ENCODE results near the gene FAAP20.

Gene FAAP20

DNA sequence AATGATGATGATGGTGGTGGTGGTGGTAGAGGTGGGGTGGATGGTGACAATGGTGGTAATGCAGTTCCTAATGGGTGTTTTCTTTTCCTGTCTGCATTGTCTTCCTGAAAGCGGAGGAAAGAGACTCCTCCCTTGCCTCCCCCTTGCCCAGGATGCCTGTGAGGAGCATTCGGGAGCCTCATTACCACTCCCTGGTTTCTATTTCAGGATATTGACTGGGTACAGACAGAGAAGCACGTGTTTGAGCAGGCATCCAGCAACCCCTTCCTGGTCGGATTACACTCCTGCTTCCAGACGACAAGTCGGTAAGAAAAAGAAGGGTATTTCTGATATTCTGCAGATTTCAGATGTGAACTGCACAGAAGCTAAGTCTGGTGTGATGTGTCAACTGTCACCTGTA is 38.8 kb downstream of the FAAP20 start:
- Histone ChIP-seq H3K79me2 (ENCODE audit: insufficient read depth, low read length) (no peaks in the 10 kb centered on the region), H3K4me1 (ENCODE audit: insufficient read depth, low read length, poor library complexity, severe bottlenecking) (peaks cover 8% of the 10 kb centered on the region), H3K9me2 (replicated peaks; ENCODE audit: low read depth, low read length) (no peaks in the 10 kb centered on the region), H3K9me3 (ENCODE audit: insufficient read depth, low read depth, low read length) (no peaks in the 10 kb centered on the region), H3F3A (ENCODE audit: low read depth) (no peaks in the 10 kb centered on the region; the same call in 1 of the 2 replicates), H4K20me1 (ENCODE audit: insufficient read depth, low read length, poor library complexity, severe bottlenecking) (no peaks in the 10 kb centered on the region), H3K4me3 (ENCODE audit: low read length, poor library complexity, severe bottlenecking) (no peak overlapping the region), H3K27me3 (ENCODE audit: insufficient read depth, low read length, poor library complexity, severe bottlenecking) (no peaks in the 10 kb centered on the region), H3K4me2 (ENCODE audit: low read depth, low read length, poor library complexity, severe bottlenecking) (no peak overlapping the region), H2AFZ (ENCODE audit: low read length) (no peak overlapping the region), H3K9ac (ENCODE audit: low read depth, low read length, poor library complexity, severe bottlenecking) (no peak overlapping the region), H3K36me3 (ENCODE audit: insufficient read depth, low read length) (no peaks in the 10 kb centered on the region)
- TF ChIP-seq EZH2phosphoT487 (IDR thresholded peaks at IDR 0.05; ENCODE audit: borderline replicate concordance) = no peak
- TF ChIP-seq, protein P1, sequence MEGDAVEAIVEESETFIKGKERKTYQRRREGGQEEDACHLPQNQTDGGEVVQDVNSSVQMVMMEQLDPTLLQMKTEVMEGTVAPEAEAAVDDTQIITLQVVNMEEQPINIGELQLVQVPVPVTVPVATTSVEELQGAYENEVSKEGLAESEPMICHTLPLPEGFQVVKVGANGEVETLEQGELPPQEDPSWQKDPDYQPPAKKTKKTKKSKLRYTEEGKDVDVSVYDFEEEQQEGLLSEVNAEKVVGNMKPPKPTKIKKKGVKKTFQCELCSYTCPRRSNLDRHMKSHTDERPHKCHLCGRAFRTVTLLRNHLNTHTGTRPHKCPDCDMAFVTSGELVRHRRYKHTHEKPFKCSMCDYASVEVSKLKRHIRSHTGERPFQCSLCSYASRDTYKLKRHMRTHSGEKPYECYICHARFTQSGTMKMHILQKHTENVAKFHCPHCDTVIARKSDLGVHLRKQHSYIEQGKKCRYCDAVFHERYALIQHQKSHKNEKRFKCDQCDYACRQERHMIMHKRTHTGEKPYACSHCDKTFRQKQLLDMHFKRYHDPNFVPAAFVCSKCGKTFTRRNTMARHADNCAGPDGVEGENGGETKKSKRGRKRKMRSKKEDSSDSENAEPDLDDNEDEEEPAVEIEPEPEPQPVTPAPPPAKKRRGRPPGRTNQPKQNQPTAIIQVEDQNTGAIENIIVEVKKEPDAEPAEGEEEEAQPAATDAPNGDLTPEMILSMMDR (conservative IDR thresholded peaks at IDR 0.05; ENCODE audit: low read length) = no peak

DNA sequence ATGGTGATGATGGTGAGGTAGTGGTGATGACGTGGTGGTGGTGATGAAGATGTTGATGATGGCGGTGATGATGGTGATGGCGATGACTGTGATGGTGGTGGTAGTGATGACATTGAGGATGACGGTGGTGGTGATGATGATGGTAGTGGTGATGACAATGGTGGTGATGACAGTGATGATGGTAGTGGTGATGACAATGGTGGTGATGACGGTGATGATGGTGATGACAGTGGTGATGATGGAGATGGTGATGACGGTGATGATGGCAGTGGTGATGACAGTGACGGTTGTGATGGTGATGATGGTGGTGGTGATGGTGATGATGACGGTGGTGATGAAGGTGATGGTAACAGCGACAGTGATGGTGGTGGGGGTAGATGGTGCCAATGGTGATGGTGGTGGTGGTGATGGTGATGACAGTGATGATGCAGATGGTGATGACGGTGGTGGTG is 39.4 kb downstream of the FAAP20 start:
- TF ChIP-seq EZH2phosphoT487 (IDR thresholded peaks at IDR 0.05; ENCODE audit: borderline replicate concordance) = no peak
- TF ChIP-seq, protein P1 (conservative IDR thresholded peaks at IDR 0.05; ENCODE audit: low read length) = no peak
- Histone ChIP-seq H2AFZ (ENCODE audit: low read length) (no peak overlapping the region), H3K9me3 (ENCODE audit: insufficient read depth, low read depth, low read length) (no peaks in the 10 kb centered on the region), H3K4me3 (ENCODE audit: low read length, poor library complexity, severe bottlenecking) (no peak overlapping the region), H4K20me1 (ENCODE audit: insufficient read depth, low read length, poor library complexity, severe bottlenecking) (no peaks in the 10 kb centered on the region), H3K9me2 (replicated peaks; ENCODE audit: low read depth, low read length) (no peaks in the 10 kb centered on the region), H3K4me1 (ENCODE audit: insufficient read depth, low read length, poor library complexity, severe bottlenecking) (peaks cover 15% of the 10 kb centered on the region), H3K4me2 (ENCODE audit: low read depth, low read length, poor library complexity, severe bottlenecking) (no peak overlapping the region), H3F3A (ENCODE audit: low read depth) (no peaks in the 10 kb centered on the region; the same call in 1 of the 2 replicates), H3K79me2 (ENCODE audit: insufficient read depth, low read length) (no peaks in the 10 kb centered on the region), H3K9ac (ENCODE audit: low read depth, low read length, poor library complexity, severe bottlenecking) (no peak overlapping the region), H3K36me3 (ENCODE audit: insufficient read depth, low read length) (no peaks in the 10 kb centered on the region), H3K27me3 (ENCODE audit: insufficient read depth, low read length, poor library complexity, severe bottlenecking) (no peaks in the 10 kb centered on the region)

DNA sequence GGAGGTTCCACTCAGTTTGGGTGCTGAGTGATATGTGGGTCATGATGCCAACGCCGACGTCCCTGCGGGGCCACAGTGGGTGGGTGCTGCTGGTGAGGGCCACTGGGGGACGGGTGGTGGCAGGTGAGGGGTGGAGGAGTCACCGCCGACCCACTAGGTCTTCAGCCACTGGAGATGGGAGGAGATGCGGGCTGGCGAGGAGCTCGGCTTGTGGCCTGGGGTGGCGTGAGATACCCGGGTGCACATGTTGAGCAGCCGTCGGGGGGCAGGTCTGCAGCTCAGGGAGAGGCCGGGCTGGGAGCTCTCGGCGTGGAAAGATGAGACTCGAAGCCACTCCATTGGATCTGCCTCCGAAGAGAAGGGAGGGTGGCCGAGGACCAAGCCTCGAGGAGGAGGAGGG is 40.5 kb downstream of the FAAP20 start:
- H3F3A ChIP-seq (ENCODE audit: low read depth) = no peaks in the 10 kb centered on the region; the same call in 1 of the 2 replicates
- TF ChIP-seq EZH2phosphoT487 (IDR thresholded peaks at IDR 0.05; ENCODE audit: borderline replicate concordance) = no peak
- TF ChIP-seq, protein P1 (conservative IDR thresholded peaks at IDR 0.05; ENCODE audit: low read length) = no peak
- no peak overlapping the region for H3K4me3 ChIP-seq (ENCODE audit: low read length, poor library complexity, severe bottlenecking)
- peaks cover 20% of the 10 kb centered on the region for H3K4me1 ChIP-seq (ENCODE audit: insufficient read depth, low read length, poor library complexity, severe bottlenecking)
- no peak overlapping the region for H2AFZ ChIP-seq (ENCODE audit: low read length)
- no peaks in the 10 kb centered on the region for H3K79me2 ChIP-seq (ENCODE audit: insufficient read depth, low read length)
- H3K9me3 ChIP-seq (ENCODE audit: insufficient read depth, low read depth, low read length) = no peaks in the 10 kb centered on the region
- H4K20me1 ChIP-seq (ENCODE audit: insufficient read depth, low read length, poor library complexity, severe bottlenecking) = no peaks in the 10 kb centered on the region
- no peaks in the 10 kb centered on the region for H3K9me2 ChIP-seq (replicated peaks; ENCODE audit: low read depth, low read length)
- no peak overlapping the region for H3K9ac ChIP-seq (ENCODE audit: low read depth, low read length, poor library complexity, severe bottlenecking)
- no peak overlapping the region for H3K4me2 ChIP-seq (ENCODE audit: low read depth, low read length, poor library complexity, severe bottlenecking)
- H3K36me3 ChIP-seq (ENCODE audit: insufficient read depth, low read length) = no peaks in the 10 kb centered on the region
- H3K27me3 ChIP-seq (ENCODE audit: insufficient read depth, low read length, poor library complexity, severe bottlenecking) = no peaks in the 10 kb centered on the region

Data from Loucy (cell line).